Measurements from ENCODE around the gene CA14.
"Not testable (repeated sequence)": the region's sequence is repeated elsewhere in the genome, so short reads cannot be mapped to it uniquely, and the experiment has no call there.

Gene CA14

DNA sequence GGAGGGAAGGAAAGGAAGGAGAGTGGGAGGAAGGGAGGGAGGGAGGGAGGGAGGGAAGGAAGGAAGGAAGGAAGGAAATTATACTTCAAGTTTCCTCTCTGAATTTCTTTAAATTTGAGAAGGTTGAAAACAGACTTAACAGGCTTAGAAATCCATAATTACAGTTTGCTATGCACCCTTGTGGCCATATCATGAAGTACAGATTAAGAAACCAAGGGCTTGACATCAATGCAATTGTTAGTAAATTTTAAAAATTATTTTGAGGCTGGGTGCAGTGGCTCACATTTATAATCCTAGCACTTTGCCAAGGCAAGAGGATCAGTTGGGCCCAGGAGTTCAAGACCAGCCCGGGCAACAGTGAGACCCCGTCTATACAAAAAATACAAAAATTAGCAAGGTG is 36.0 kb upstream of the CA14 start:
- TF ChIP-seq, protein P1, sequence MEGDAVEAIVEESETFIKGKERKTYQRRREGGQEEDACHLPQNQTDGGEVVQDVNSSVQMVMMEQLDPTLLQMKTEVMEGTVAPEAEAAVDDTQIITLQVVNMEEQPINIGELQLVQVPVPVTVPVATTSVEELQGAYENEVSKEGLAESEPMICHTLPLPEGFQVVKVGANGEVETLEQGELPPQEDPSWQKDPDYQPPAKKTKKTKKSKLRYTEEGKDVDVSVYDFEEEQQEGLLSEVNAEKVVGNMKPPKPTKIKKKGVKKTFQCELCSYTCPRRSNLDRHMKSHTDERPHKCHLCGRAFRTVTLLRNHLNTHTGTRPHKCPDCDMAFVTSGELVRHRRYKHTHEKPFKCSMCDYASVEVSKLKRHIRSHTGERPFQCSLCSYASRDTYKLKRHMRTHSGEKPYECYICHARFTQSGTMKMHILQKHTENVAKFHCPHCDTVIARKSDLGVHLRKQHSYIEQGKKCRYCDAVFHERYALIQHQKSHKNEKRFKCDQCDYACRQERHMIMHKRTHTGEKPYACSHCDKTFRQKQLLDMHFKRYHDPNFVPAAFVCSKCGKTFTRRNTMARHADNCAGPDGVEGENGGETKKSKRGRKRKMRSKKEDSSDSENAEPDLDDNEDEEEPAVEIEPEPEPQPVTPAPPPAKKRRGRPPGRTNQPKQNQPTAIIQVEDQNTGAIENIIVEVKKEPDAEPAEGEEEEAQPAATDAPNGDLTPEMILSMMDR (conservative IDR thresholded peaks at IDR 0.05; ENCODE audit: low read length) = peak; percentile 67
- peak; percentile 53 for DNase-seq (ENCODE audit: low read depth)
- H3K4me3 ChIP-seq (ENCODE audit: low read length) = no peak overlapping the region

DNA sequence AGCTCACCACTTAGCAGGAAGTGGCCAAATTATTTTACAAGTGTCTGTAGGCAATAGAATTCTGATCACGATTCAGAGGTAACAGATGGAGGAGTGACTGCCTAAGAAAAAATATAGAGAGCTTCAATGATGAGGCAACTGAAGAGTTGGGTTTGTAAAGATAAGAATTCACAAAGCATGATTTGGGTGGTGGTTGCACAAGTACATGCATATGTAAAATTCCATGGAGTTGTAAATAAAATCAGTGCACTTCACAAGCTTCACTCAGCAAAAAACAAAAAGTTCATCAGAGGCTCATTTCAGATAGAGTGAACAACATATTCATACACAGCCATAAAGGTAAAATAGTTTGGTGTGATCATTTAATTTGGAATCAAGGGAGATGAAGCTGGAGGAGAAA is 32.6 kb upstream of the CA14 start:
- TF ChIP-seq, protein P1 (conservative IDR thresholded peaks at IDR 0.05; ENCODE audit: low read length) = no peak
- DNase-seq (ENCODE audit: low read depth) = no peak
- no peak overlapping the region for H3K4me3 ChIP-seq (ENCODE audit: low read length)

DNA sequence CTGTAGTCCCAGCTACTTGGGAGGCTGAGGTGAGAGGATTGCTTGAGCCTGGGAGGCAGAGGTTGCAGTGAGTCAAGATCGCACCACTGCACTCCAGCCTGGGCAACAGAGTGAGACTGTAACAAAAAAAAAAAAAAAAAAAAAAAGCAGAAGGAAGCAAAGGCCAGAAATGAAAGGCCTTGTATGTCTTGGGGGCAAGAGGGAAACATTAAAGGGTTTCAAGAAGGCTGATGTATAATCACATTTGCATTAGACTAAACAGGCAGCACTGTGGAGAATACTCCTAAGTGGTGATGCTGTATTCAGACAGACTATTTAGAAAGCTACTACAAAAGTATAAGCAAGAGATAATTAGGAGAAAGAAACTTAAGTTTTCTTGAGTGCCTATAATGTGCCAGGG is 32.0 kb upstream of the CA14 start:
- TF ChIP-seq, protein P1 (conservative IDR thresholded peaks at IDR 0.05; ENCODE audit: low read length) = no peak
- H3K4me3 ChIP-seq (ENCODE audit: low read length) = no peak overlapping the region
- no peak for DNase-seq (ENCODE audit: low read depth)

DNA sequence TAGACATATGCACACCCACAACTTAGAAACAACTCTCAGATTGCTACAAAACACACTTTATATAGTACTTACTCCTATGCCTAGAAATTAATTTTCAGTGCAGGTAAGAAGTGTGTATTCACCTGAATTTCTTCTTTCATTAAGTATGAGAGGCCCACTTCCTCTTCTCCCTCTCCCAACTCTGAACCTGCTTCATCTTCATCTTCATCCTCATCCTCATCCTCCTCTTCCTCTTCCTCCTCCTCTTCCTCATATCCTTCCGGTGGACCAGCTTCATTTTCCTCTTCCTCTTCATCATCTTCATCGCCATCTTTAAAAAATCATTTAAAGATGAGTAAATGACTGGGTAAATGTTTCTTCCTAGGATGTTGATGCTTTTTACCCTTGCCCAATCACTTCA is 31.1 kb upstream of the CA14 start:
- TF ChIP-seq, protein P1 (conservative IDR thresholded peaks at IDR 0.05; ENCODE audit: low read length) = no peak
- no peak overlapping the region for H3K4me3 ChIP-seq (ENCODE audit: low read length)
- DNase-seq (ENCODE audit: low read depth) = no peak

DNA sequence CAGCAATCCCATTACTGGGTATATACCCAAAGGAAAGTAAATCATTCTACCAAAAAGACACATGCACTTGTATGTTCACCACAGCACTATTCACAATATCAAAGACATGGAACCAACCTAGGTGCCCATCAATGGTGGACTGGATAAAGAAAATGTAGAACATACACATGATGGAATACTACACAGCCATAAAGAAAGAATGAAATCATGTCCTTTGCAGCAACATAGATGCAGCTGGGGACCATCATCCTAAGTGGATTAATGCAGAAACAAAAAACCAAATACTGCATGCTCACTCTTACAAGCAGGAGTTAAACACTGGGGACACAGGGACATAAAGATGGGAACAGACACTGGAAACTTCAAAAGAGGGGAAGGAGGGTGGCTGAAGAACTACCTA is 30.3 kb upstream of the CA14 start:
- no peak overlapping the region for H3K4me3 ChIP-seq (ENCODE audit: low read length)
- TF ChIP-seq, protein P1 (conservative IDR thresholded peaks at IDR 0.05; ENCODE audit: low read length) = no peak
- no peak for DNase-seq (ENCODE audit: low read depth)

DNA sequence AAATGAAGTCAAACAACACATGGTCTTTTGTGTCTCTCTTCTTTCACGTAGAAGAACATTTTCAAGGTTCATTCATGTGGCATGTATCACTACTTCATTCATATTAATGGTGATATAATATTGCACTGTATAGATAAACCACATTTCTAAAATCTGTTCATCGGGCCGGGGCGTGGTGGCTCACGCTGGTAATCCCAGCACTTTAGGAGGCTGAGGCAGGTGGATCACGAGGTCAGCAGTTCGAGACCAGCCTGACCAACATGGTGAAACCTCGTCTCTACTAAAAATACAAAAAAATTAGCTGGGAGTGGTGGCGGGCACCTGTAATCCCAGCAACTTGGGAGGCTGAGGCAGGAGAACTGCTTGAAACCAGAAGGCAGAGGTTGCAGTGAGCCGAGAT is 29.3 kb upstream of the CA14 start:
- not testable (repeated sequence) for H3K4me3 ChIP-seq (ENCODE audit: low read length); DNase-seq (ENCODE audit: low read depth)

DNA sequence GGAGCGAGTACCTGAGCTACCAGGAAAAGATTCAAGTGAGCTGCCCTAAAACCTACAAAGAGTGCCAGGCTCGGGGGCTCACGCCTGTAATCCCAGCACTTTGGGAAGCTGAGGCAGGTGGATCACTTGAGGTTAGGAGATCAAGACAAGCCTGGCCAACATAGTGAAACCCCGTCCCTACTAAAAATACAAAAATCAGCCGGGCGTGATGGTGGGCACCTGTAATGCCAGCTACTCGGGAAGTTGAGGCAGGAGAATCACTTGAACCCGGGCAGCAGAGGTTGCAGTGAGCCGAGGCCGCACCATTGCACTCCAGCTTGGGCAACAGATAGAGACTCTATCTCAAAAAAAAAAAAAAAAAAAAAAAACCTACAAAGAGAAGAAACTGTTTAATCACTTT is 24.7 kb upstream of the CA14 start:
- not testable (repeated sequence) for DNase-seq (ENCODE audit: low read depth); H3K4me3 ChIP-seq (ENCODE audit: low read length)

DNA sequence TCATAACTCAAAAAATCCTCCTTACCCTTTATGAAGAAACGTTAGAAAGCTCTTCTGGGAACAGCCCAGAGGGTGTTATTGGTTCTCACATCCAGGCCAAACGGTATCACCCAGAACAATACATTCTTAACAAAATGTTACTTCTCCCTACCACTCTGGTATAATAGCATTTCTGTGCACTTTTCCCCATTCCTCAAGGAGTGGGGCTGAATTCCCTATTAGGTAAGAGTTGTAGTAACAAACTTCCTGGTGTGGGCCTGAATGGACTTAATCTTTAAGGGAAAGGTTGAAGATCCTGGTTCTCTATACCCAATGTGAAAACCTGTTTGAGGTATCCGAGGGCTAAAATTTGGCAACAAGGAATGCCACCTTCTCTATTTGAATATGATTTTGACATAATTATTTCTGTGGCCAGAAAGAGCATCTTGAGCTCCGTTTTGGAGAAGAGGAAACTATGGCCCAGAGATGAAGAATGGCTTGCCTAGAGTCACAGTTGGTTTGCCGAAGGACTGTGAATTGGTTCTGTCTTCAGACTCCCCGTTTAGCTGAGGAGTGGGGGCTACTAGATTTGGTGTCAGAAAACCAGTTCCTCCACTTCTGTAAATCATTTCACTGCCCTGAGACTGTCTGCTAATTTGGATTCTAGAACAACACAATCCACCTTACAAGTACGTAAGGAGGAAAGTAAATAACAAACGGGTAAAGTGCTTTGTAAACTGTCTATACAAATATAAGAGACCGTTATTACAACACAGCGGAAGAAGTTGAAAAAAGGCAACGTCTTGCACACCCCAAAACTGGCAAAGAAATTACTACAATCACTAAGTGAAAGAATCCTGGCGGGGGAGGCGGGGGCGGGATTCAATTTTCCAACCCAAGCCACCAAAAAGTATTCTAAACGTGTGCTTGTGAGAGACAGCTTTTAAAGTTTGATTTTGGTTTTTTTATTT is 23.9 kb upstream of the CA14 start:
- H3K4me3 ChIP-seq (ENCODE audit: low read length) = peak overlapping the region; percentile 89
- DNase-seq (ENCODE audit: low read depth) = no peak
- TF ChIP-seq, protein P1 (conservative IDR thresholded peaks at IDR 0.05; ENCODE audit: low read length) = no peak

Data from AG10803 (cell line).